GM23248 (cell line): Measurements from ENCODE around the gene HHIPL1.

Experiments used
- EZH2 ChIP-seq: fragments of 200-600 bp; sonication (generic); IDR thresholded peaks from 2 replicates; pipeline ENCODE4 v1.6.1; 2018; ENCODE audit warnings: antibody characterized with exemption, mild to moderate bottlenecking; ENCODE audit not compliant: insufficient read depth, poor library complexity, severe bottlenecking
- EZH2phosphoT487 ChIP-seq: fragments of 200-600 bp; sonication (generic); IDR thresholded peaks from 2 replicates; pipeline ENCODE4 v1.6.1; 2018; ENCODE audit warnings: antibody characterized with exemption, moderate library complexity, mild to moderate bottlenecking, low read depth; ENCODE audit not compliant: insufficient read depth

DNA sequence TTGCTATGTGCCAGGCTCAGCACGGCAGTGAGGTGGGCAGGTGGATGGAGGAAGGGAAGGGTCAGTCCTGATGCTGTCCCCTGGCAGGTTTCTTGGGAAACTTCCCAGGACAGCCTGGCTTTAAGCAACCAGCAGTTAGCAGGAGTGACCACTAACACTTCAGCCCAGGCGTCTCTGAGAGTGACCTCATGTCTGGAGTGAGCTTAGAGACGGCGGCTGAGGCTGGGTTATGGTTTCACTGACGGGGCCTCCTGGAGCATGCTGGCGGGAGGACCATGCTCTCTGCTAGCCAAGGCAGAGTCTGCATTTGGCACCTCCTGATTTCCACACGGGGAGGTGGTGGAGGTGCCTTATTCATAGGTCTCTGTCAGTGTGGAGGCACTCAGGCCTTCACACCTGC, 2.5 kb downstream of the HHIPL1 start:
- TF ChIP-seq EZH2 (no peak), EZH2phosphoT487 (no peak)
